Neural cell (in vitro differentiated cells): ENCODE data around the gene GATA2. TPM values are rescaled to one million over a fixed set of nuclear protein-coding genes. Genes with fewer than 3 reads are reported as not detected.

Experiments used
- H2AFZ ChIP-seq: fragments of 200-600, 300-800 bp; sonication (generic), shearing (Covaris generic); 2 replicates; pipeline ENCODE4 v1.6.0; 2014; ENCODE audit warnings: low read depth, mild to moderate bottlenecking, antibody characterized with exemption, low read length, moderate library complexity
- H3F3A ChIP-seq: fragments of 200-600 bp; shearing (Covaris generic); 2 replicates; pipeline ENCODE4 v1.6.1; 2016; ENCODE audit warnings: mild to moderate bottlenecking, moderate library complexity, mixed read lengths, antibody characterized with exemption, low read length; ENCODE audit not compliant: insufficient read depth, poor library complexity, severe bottlenecking
- H3K27ac ChIP-seq: fragments of 200-600, 300-800 bp; sonication (generic), shearing (Covaris generic); 2 replicates; pipeline ENCODE4 v1.5.1; 2014; ENCODE audit warnings: mild to moderate bottlenecking, low read length, moderate library complexity
- H3K27me3 ChIP-seq: fragments of 300-800, 200-600 bp; sonication (generic), shearing (Covaris generic); 2 replicates; pipeline ENCODE4 v1.6.0; 2014; ENCODE audit warnings: mild to moderate bottlenecking, low read depth, low read length, moderate library complexity; ENCODE audit not compliant: insufficient read depth
- H3K36me3 ChIP-seq: fragments of 300-800, 200-600 bp; sonication (generic), shearing (Covaris generic); 2 replicates; pipeline ENCODE4 v1.5.1; 2014; ENCODE audit warnings: mild to moderate bottlenecking, antibody characterized with exemption, low read length, moderate library complexity; ENCODE audit not compliant: insufficient read depth
- H3K4me2 ChIP-seq: fragments of 300-800, 200-600 bp; sonication (generic), shearing (Covaris generic); 2 replicates; pipeline ENCODE4 v1.6.0; 2014; ENCODE audit warnings: mild to moderate bottlenecking, low read length
- H3K4me3 ChIP-seq: fragments of 300-800, 200-600 bp; sonication (generic), shearing (Covaris generic); 2 replicates; pipeline ENCODE4 v1.5.1; 2014; ENCODE audit warnings: mild to moderate bottlenecking, low read length, moderate library complexity
- H3K79me2 ChIP-seq: fragments of 200-600 bp; shearing (Covaris generic); replicated peaks from 2 replicates; pipeline ENCODE4 v1.6.0; 2014; ENCODE audit warnings: mild to moderate bottlenecking, low read length, moderate library complexity; ENCODE audit not compliant: insufficient read depth
- H3K9ac ChIP-seq: fragments of 300-800, 200-600 bp; sonication (generic), shearing (Covaris generic); 2 replicates; pipeline ENCODE4 v1.6.1; 2016; ENCODE audit warnings: mild to moderate bottlenecking, low read length, mixed read lengths
- H3K9me2 ChIP-seq: fragments of 200-600 bp; shearing (Covaris generic); 2 replicates; pipeline ENCODE4 v1.6.1; 2016; ENCODE audit warnings: mild to moderate bottlenecking, low read length, mixed read lengths; ENCODE audit not compliant: insufficient read depth
- H3K9me3 ChIP-seq: fragments of 200-600, 300-800 bp; sonication (generic), shearing (Covaris generic); 2 replicates; pipeline ENCODE4 v1.6.1; 2016; ENCODE audit warnings: mild to moderate bottlenecking, mixed run types, low read length, moderate library complexity, mixed read lengths
- H4K20me1 ChIP-seq: fragments of 200-600 bp; shearing (Covaris generic); 2 replicates; pipeline ENCODE4 v1.6.1; 2016; ENCODE audit warnings: mild to moderate bottlenecking, mixed run types; ENCODE audit not compliant: insufficient read depth
- EP300 ChIP-seq: fragments of 450-650 bp; conservative IDR thresholded peaks from 2 replicates; pipeline ENCODE4 v1.6.1; 2014; ENCODE audit warnings: antibody characterized with exemption, mild to moderate bottlenecking, moderate library complexity; ENCODE audit not compliant: poor library complexity, severe bottlenecking
- MXI1 ChIP-seq: fragments of 450-650 bp; conservative IDR thresholded peaks from 2 replicates; pipeline ENCODE4 v1.6.1; 2014; ENCODE audit warnings: antibody characterized with exemption, mild to moderate bottlenecking; ENCODE audit not compliant: poor library complexity, severe bottlenecking
- POLR2AphosphoS5 ChIP-seq: IDR thresholded peaks from 2 replicates; pipeline ENCODE4 v1.6.1; 2012
- RAD21 ChIP-seq: fragments of 450-650 bp; conservative IDR thresholded peaks from 2 replicates; pipeline ENCODE4 v1.6.1; 2014; ENCODE audit warnings: antibody characterized with exemption, mild to moderate bottlenecking, moderate library complexity
- REST ChIP-seq: IDR thresholded peaks from 2 replicates; pipeline ENCODE4 v1.6.1; 2012; ENCODE audit warnings: borderline replicate concordance
- SMC3 ChIP-seq: fragments of 450-650 bp; conservative IDR thresholded peaks from 2 replicates; pipeline ENCODE4 v1.6.1; 2014; ENCODE audit warnings: antibody characterized with exemption, mild to moderate bottlenecking, moderate library complexity; ENCODE audit not compliant: poor library complexity
- TAF1 ChIP-seq: IDR thresholded peaks from 2 replicates; pipeline ENCODE4 v1.6.1; 2012; ENCODE audit warnings: low read depth
- polyA plus RNA-seq: library from polyadenylated mRNA; depleted of rRNA; stranded (reverse); fragments of >200 nt; gene quantifications from 2 replicates; pipeline ENCODE4 v1.2.3, GENCODE V29; 2014

The GATA2 gene
- polyA plus RNA-seq, 1 donor from 2014 or later: not detected

- Histone ChIP-seq H2AFZ (no peak overlapping the region), H3F3A (no peaks in the 10 kb centered on the region), H3K27ac (no peak overlapping the region), H4K20me1 (no peaks in the 10 kb centered on the region), H3K9me3 (no peaks in the 10 kb centered on the region), H3K79me2 (no peaks in the 10 kb centered on the region), H3K9me2 (no peaks in the 10 kb centered on the region), H3K27me3 (peaks cover 10% of the 10 kb centered on the region), H3K4me3 (no peak overlapping the region), H3K36me3 (no peaks in the 10 kb centered on the region), H3K9ac (no peak overlapping the region), H3K4me2 (no peak overlapping the region)
- no peak for TF ChIP-seq EP300
- no peak for TF ChIP-seq SMC3
- TF ChIP-seq POLR2AphosphoS5: no peak
- TF ChIP-seq REST: no peak
- no peak for TF ChIP-seq TAF1
- TF ChIP-seq MXI1: no peak
Measured at GRCh38 chr3:128468791-128469527, 24.0 kb downstream of the GATA2 start.

- no peaks in the 10 kb centered on the region for H4K20me1 ChIP-seq
- no peak overlapping the region for H3K9ac ChIP-seq
- H3K27me3 ChIP-seq: peaks cover 5% of the 10 kb centered on the region
- no peak overlapping the region for H3K4me2 ChIP-seq
- H3K36me3 ChIP-seq: no peaks in the 10 kb centered on the region
- H3F3A ChIP-seq: no peaks in the 10 kb centered on the region
- no peaks in the 10 kb centered on the region for H3K79me2 ChIP-seq
- TF ChIP-seq POLR2AphosphoS5 (no peak), REST (no peak), RAD21 (no peak), EP300 (no peak), SMC3 (no peak)
- no peak overlapping the region for H2AFZ ChIP-seq
- no peak overlapping the region for H3K27ac ChIP-seq
- H3K9me3 ChIP-seq: no peaks in the 10 kb centered on the region
- no peak overlapping the region for H3K4me3 ChIP-seq
- H3K9me2 ChIP-seq: no peaks in the 10 kb centered on the region
Measured at GRCh38 chr3:128468285-128468790, 24.7 kb downstream of the GATA2 start.
